ENCODE data around the gene CPEB4. TPM values are rescaled to one million over a fixed set of nuclear protein-coding genes. Genes with fewer than 3 reads are reported as not detected.

Gene CPEB4
- total RNA-seq, 1 donor, result 38.4 TPM

DNA sequence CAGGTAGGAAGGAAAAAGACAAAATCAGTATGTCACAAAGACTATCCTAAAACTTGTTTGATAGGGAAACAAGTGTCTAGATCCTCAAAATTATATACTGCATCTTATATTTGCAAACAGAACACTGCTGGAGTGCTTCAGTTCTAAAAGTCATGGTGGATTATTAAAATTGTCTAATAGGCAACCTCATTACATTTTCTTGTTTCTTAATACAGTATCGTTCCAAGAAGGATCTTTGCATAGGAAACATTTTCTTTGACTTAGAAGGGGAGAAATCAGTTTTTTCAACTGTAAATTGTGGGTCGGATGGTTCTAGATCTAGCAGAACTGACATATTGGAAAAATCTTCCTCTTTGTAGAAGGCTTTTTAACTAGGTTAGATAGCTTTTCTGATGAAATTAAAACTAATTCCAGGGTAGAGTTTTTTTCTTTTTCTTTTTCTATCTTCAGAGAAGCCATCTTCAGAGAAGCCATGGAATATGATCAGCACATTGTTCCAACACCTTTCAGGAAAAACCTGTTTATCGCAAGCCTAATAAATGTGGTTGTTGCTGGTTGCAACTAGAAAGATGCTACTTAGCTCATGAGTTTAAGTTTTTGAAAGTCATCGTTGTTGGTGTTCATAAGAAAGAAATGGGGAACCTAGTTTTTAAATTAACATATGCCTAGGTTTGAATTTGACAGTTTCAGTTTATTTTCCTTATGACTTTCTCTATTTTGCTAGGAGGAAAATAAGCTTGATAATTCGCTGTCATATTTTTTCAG is 7.4 kb downstream of the CPEB4 start:
- DNase-seq (ENCODE audit: low read depth), result no peak
- H3K4me3 ChIP-seq (ENCODE audit: low read depth, low read length), result no peak overlapping the region
- TF ChIP-seq, protein P1, sequence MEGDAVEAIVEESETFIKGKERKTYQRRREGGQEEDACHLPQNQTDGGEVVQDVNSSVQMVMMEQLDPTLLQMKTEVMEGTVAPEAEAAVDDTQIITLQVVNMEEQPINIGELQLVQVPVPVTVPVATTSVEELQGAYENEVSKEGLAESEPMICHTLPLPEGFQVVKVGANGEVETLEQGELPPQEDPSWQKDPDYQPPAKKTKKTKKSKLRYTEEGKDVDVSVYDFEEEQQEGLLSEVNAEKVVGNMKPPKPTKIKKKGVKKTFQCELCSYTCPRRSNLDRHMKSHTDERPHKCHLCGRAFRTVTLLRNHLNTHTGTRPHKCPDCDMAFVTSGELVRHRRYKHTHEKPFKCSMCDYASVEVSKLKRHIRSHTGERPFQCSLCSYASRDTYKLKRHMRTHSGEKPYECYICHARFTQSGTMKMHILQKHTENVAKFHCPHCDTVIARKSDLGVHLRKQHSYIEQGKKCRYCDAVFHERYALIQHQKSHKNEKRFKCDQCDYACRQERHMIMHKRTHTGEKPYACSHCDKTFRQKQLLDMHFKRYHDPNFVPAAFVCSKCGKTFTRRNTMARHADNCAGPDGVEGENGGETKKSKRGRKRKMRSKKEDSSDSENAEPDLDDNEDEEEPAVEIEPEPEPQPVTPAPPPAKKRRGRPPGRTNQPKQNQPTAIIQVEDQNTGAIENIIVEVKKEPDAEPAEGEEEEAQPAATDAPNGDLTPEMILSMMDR (IDR thresholded peaks at IDR 0.05; ENCODE audit: insufficient read depth, low read depth, low read length), result no peak

DNA sequence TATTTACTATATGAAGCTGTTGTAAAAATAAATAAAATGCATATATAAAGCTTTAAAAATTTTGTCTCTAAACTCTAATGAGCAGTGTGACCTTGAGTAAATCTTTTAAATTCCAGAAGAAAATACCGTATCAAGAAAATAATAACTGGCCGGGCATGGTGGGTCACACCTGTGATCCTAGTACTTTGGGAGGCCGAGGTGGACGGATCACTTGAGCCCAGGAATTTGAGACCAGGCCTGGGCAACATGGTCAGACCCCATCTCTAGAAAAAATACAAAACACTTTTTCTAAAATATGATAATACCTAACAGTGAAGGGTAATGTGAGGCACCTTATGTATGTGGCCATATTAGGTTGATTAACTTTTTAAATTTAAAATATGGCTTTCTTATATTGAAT is 8.5 kb downstream of the CPEB4 start:
- TF ChIP-seq, protein P1 (IDR thresholded peaks at IDR 0.05; ENCODE audit: insufficient read depth, low read depth, low read length), result no peak
- no peak overlapping the region for H3K4me3 ChIP-seq (ENCODE audit: low read depth, low read length)
- no peak for DNase-seq (ENCODE audit: low read depth)

DNA sequence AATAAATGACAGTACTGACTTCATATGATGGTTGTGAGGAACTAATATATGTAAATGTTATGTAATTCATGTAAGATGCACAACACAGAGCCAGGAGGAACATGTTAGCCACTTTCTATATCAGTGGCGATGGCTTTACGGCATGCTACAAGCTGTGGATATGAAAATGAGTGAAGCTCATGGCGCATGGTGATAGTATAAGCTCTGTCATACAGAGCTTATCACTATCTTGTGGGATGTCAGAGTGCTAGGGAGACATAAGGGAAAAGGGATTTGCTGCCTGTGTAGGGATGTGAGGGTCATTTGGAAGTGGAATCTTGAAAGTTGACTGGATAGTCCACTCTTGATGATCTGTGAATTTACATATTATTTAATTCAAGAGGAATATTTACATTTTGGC is 13.6 kb downstream of the CPEB4 start:
- TF ChIP-seq, protein P1 (IDR thresholded peaks at IDR 0.05; ENCODE audit: insufficient read depth, low read depth, low read length), result no peak
- no peak overlapping the region for H3K4me3 ChIP-seq (ENCODE audit: low read depth, low read length)
- no peak for DNase-seq (ENCODE audit: low read depth)

DNA sequence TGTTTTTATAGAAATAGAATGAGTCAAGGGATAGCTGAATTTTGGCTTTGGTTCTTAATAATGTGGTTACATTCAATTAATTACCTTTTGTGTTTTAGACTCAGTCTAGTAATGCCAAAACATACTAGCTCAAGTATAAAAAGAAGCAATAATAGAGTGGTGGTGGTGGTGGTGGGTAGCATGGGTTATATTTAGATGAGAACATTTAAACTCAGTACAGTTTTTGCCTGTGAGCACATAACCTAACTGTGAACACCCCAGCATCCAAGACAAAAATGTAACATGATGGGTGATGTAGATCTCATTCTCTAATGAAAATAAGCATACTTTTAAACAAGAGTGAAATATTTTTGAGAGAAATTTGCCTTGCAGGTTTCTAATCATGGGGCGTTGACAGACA is 14.2 kb downstream of the CPEB4 start:
- no peak for DNase-seq (ENCODE audit: low read depth)
- no peak overlapping the region for H3K4me3 ChIP-seq (ENCODE audit: low read depth, low read length)
- TF ChIP-seq, protein P1 (IDR thresholded peaks at IDR 0.05; ENCODE audit: insufficient read depth, low read depth, low read length), result no peak

DNA sequence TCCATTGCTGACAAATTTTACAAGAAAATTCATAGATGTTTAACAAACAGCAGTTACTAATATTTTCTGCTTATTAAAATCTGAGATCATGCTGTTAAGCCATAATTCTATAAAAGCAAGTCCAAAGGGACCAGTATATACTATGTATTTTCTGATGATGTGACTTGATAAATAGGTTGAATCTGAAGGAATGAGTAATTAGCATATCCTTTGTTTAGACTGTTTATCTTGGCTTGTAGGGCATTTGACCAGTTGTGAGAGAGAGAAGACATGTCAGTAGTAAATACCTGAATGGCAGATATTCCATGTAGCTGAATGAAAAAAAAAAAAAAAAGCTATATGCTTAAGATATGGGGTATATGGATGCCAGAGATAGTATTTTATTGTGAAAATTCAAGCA is 14.6 kb downstream of the CPEB4 start:
- DNase-seq (ENCODE audit: low read depth), result no peak
- H3K4me3 ChIP-seq (ENCODE audit: low read depth, low read length), result no peak overlapping the region
- TF ChIP-seq, protein P1 (IDR thresholded peaks at IDR 0.05; ENCODE audit: insufficient read depth, low read depth, low read length), result no peak

DNA sequence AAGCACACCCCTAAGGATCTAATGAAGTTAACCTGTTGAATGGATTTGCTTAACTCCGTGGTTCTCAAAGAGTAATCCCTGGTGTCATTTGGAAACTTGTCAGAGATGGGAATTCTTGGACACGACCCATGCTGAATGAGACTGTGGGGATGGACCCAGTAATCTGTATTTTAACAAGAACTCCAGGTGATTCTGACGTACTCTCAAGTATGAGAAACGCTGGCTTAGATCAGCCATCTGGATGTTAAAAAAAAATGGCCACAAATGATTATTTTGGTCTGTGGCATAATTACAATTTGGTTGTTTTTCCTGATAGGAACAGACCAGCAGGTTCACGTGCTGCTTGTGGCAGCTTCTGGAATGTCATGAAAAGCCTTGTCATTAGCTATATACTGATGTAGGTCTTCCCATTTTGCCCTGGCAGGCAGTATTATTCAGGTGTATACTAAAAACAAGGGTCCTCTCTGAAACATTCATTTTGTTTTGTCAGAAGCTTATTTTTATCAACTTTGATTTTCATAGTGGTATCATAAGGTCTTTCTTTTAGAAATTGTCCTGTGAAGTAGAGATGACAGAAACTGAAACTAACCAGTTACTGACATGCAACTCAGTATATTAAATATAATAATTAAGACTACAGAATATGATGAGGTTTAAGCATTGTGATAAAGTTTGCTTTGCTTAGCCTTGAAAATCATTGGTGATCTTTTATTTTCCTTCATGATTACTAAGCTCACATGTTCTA is 15.4 kb downstream of the CPEB4 start:
- DNase-seq (ENCODE audit: low read depth), result no peak
- TF ChIP-seq, protein P1 (IDR thresholded peaks at IDR 0.05; ENCODE audit: insufficient read depth, low read depth, low read length), result no peak
- H3K4me3 ChIP-seq (ENCODE audit: low read depth, low read length), result no peak overlapping the region

Measured in fibroblast of villous mesenchyme (primary cell).